GM19239 (cell line): ENCODE data around the gene CFLAR.
A peak's percentile ranks its signal among the peaks of the same experiment; 100 is the strongest.
"Not testable (repeated sequence)": the region's sequence is repeated elsewhere in the genome, so short reads cannot be mapped to it uniquely, and the experiment has no call there.

ENCODE experiments used
- DNase-seq: peaks from one replicate; pipeline ENCODE4 v3.0.0; 2011; ENCODE audit warnings: low spot score; ENCODE audit not compliant: insufficient read length
- FAIRE-seq: peaks from 2 replicates; lab custom pipeline; 2011; peaks lifted over from hg19 to GRCh38; lab: Jason Lieb, UNC

Gene CFLAR

DNA sequence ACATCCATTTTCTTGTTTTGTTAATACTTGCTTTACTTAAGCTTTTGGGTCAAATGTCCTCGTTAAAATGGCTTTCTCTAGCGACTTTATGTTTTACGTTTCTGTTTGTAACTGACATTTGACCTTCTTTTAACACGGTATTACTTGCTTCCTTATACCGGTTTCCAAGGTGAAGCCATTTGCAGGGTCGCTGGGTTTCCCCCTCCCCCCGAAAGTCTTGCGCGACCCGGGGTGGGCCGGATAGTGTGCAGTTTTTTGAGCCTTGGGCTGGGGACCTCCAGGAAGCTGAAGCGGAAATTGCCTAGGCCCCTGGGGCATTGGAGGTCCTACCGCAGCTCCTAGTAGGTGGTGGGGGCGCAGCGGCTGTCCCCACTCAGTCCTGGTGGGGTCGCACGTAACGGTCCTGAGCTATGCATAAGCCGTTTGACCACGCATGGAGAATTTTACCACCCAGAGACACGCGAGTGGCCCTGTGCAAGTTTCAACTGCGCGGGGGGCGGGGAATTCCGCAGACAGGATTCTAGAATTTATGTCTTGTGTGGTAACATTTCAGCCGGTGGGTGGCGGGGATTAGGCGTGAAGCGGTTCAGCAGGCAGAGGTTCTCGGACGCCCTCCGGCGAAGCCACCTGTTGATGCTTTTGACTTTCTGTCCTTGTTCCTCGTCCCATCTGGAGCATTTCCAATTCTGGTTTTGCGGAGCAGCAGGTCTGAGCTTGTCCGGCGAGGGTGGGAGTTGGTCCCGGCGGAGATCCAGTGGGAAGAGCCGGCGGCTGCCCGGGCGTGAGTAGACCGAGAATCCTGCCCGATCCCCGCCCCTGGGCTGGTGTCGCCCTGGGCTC lies 2.4 kb downstream of the CFLAR start:
- no peak for DNase-seq
- peak; percentile 94 for FAIRE-seq

DNA sequence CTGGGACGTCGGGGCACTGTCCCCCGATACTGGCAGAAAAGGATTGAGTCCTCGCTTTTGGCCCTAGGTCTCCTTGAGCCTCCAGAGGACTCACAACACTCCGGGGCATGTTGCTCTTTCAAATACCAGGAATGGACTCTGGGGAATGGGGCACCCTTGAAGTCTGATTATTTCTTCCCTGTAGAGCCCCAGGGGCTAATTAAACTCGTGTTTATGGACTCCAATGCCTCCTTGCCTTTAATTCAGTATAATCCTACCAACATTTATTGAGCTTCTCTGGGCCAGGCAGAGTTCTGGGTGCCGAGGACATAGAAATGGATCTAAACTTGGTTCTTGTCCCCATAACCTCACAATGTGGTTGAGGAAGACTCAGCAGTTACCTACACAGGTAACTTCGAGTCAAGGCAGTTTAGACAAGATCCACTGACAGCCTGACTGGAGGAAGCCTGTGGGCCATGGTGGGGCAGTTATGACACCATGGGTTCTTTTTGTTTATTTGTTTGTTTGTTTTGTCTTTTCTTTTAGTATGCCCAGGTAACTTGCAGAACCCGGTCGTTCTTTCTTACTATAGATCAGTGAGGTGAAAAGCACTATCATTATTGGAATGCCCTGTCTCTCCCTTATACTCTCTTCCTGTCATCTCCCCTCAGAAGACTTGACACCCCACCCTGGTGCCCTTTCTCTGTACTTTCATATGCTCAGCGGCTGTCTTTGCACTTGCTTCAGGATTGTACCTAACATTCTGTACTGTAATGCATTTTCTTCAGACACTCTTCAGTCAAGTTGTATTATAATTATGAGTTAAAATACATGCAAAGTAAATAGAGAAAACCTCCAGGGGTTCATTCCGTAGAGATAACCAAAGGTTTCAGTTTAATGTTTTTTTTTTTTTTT lies 3.2 kb downstream of the CFLAR start:
- FAIRE-seq (peak; percentile 70), DNase-seq (no peak)

DNA sequence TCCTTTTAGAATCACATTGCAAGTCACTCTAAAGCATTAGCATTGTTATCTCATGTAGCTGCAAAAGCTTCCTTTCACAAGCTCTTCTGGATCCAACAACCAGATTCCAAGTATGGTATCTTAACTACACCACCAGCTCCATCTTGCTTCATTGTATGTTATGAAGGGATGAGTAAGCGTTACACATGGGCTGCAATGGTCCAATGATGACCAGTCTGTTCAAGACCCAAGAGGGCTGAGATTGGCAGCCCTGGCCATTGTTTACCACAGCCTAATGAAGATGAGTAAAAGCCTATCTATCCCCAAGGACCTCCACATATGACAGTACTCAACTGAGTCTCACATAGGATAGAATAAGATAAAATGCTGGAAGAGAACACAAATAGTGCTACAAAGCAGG lies 6.3 kb downstream of the CFLAR start:
- FAIRE-seq (no peak), DNase-seq (no peak)

DNA sequence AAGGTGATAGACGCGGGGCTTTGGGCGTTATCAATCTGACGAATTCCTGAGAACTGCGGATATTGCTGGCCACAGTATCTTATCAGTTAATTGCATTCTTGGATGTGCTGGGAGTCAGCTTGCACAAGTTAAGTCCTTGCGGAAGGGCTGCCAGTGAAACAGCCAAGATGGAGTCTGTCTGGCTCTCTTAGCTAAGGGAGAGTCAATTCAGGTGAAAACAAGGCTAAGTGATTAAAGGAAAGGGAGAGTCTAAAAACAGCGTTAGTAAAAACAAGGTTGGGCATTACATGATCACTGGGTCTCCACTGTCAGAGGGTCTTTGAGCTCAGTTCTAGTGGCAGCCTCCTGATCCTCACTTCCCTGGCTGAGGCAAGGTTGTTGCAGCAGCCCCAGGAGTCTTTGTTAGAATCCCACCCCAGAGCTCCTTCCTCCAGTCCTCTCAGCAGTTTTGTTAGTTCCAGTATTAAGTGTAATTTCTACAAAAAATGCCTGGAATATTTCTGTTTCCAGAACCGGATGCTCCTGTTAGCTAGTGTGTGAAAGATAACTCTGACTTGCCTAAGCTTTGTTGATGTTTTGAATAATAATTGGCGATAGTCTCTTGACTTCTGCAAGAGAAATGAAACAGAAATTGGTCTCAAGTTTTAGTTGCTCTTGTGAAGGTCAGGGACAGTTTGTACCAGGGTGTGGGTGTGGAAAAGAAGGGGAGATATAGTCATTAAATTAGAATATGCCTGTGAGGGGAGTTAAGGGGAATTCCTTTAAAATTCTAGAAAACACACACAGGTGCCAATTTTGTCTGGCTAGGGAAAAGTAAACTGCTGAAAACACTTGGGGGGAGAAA lies 10.6 kb downstream of the CFLAR start:
- FAIRE-seq (peak; percentile 95), DNase-seq (no peak)

DNA sequence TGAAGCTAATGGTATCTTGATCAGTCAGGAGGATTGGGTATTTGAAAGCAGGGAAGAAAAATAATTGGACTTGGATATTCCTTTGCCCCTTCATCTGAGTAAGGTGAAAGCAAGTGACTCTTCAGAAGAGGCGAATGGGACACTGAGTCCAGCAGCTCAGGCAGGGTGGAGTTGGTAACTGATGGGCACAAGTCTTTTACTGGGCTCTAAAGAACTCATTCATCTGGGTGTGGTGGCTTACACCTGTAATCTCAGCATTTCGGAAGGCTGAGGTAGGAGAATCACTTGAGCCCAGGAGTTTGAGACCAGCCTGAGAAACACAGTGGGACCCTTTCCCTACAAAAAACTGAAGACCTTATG lies 11.2 kb downstream of the CFLAR start:
- no peak for DNase-seq
- FAIRE-seq = no peak

DNA sequence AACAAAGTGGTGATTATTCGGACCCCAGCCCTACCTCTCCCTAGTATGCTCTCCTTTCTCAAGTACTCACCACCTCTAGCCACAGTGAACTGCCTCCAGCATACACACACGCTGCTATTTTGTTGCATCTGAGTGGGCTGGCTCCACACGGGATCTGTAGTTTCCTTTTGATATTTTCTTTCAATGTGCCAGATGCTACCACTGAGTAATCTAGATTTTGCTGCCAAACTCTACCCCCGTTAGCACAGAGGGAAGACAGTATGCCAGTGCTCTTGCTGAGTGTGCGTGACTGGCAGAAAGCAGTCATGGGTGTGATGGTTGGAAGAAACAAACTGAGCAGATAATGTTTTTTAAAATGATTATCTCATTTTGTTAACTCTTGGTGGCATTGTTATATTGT lies 11.6 kb downstream of the CFLAR start:
- FAIRE-seq (peak; percentile 76), DNase-seq (no peak)

DNA sequence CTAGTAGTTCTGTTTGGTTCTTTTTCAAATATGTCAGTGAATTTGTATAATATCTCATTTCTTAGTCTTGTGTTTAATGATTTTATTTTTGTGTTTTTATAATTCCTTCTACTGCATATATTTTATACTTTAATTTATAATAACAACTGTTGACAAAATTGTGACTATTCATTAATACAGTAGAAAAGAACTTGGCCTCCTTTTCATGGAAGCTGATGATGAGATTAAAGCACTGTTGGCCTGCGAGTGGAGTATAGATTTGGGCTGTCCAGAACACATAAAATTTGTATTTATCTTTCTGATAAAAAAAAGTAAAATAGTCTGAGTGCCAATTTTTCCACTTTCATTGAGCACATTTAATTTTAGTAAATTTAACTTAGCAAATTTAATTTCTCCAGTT lies 12.1 kb downstream of the CFLAR start:
- FAIRE-seq = no peak
- no peak for DNase-seq

DNA sequence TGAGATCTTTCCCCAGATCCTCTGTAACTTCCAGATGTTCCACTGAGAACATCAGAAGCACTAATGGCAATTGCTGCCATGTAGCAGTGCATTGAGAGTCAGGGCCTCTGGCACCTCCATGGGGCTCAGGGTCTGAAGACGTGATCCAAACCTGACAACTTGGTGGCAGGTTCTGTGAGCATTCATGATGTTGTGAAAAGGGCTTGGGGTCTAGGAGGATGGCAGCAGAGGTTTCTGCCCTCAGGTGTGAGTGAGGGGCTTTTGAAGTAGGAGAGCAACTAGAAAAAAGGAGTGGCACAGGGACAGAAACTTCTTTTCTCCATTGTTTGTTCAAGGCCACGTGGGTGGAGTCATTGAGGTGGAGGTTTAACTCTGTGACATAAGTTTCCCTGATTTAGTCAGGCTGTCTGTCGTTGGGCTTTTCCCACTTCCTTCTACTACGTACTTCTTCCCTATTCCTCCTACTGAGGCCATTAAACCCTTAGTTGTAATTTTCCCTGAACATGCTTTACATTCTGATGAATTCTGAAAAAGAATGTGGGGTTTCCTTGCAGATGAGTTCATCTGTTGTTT lies 13.1 kb downstream of the CFLAR start:
- DNase-seq (no peak), FAIRE-seq (peak; percentile 87)

DNA sequence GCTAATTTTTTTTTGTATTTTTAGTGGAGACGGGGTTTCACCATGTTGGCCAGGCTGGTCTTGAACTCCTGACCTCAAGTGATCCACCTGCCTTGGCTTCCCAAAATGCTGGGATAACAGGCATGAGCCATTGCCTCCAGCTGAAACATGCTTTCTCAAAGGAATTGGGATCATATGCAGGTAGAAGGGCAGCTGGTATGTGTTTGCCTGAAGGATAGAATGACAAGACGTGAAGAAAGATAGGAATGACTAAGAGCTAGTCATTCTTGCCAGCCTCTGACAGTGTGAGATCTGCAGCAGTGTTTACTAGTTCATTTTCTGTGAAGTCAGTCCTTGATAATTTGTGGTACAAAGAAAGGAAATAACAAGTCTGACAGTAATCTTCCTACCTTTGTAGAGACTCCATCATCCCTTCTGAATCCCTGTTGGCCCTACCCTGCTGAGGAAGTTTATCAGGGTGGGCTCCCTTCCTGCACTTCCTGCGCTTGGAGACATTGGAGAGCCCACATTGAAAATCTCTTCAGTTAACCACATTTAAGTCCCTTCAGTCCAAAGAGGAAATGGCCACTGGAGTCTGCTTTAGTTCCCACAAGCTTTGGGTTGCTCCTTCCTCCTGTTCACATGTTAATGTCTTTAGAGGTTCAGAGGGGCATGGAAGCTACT lies 14.7 kb downstream of the CFLAR start:
- no peak for DNase-seq
- FAIRE-seq = peak; percentile 78

DNA sequence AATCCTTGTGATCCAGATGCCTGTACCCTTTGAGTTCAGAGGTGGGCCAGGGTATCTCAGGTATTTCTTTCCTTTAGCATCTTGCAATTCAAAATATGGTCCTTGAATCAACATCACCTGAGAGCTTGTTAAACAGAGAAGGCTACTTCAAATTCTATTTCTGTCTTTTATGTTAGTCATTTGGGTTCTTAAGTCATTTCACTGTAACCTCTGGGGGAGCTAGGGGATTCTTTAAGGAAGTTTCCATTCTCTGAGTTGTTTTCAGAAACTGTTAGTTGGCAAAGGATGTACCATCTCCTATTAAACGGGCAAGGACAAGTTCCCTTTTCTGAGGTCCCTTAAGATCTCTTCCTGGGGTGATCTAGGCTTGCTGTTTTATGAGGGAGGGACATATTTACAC lies 16.6 kb downstream of the CFLAR start:
- FAIRE-seq = peak; percentile 86
- no peak for DNase-seq

DNA sequence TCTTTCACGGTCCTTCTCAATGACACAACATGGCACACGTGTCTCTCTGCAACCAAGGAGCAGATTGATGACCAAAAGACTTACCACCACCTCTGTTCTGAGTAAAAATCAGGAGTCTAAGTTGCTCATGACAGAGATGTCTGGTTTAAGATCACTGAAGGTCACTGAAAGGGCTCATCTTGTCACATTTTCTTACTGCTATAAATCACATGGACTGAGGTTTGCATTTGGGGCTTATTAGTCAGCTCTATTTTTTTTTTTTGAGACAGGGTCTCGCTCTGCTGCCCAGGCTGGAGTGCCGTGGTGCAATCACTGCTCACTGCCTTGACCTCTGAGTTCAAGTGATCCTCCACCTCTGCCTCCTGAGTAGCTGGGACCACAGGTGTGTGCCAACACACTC lies 19.4 kb downstream of the CFLAR start:
- FAIRE-seq = peak; percentile 31
- DNase-seq = no peak

DNA sequence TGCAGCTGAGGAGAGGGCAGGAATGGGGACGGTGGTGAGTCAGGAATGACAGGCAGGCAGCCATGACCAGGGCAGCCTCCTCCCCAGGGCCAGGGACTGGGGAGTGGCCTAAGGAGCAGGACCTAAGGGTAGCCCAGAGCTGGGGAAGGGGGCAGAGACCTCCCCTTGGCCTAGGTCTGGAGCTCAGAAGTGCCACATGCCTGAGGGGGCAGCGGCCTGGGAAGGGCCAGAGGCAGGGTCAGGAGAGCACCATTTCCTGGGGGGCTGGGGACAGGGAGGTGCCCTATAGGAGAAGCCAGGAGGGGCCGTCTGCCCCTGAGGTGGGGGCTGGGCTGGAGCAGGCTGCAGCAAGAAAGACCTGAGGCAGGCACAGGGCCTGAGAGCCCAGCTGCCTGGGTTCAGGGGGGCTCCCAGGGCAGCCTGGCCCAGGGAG lies 20.9 kb downstream of the CFLAR start:
- FAIRE-seq (no peak), DNase-seq (no peak)

DNA sequence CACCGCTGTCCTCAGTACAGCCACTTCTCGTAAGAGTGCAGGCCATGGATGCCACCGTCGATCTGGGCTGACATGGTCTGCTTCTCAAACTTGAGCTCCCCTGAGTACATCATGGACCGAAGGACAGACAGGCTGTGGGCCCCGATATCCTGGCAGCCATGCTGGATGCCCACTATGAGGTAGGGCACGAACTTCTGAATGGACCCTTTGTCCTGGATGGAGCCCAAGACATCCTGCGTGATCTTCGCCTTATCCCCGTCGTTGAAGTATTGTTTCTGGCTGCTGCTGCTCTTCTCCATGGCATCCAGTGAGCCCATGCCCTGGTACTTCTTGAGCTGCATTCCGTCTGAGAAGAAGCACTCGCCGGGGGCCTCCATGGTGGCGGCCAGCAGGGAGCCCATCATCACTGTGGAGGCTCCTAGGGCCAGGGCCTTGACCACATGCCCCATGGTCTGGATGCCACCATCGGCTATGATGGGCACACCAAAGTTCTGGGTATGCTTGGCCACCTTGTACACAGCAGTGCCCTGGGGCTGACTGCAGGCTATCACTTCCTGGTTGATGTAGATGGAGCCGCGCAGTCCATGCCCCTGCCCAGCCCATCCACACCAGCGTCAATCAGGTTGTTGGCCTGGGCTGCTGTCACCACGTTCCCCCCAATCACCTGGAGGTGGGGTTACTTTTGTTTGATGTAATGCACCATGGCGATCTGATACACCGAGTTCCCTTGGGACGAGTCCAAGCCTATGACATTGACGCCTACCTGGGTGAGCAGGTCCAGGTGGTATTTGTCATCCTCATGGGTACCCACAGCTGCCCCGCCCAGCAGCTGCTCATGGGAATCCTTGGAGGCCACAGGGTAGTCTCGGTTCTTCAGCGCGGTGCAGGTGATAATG lies 21.8 kb downstream of the CFLAR start:
- DNase-seq = no peak
- no peak for FAIRE-seq

DNA sequence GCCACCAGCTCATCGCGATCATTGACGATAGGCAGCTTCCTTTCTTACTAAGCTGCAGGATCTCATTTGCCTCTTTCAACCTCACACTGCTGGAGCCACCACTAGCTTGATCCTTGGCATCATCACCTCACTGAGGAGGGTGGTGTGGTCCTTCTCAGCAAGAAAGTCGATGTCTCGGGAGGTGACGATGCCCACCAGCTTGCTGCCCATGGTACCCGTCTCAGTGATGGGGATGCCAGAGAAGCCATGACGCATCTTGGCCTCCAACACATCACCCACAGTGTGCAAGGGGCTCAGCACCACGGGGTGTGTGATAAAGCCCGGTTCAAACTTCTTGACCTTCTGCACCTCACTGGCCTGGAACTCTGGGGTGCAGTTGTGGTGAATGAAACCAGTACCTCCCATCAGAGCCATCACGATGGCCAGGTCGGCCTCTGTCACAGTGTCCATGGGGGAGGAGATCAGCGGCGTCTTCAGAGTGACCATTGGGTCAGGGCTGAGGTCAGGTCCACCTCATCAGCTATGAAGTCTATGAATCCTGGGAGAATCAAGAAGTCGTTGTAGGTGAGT lies 22.5 kb downstream of the CFLAR start:
- FAIRE-seq (no peak), DNase-seq (no peak)

DNA sequence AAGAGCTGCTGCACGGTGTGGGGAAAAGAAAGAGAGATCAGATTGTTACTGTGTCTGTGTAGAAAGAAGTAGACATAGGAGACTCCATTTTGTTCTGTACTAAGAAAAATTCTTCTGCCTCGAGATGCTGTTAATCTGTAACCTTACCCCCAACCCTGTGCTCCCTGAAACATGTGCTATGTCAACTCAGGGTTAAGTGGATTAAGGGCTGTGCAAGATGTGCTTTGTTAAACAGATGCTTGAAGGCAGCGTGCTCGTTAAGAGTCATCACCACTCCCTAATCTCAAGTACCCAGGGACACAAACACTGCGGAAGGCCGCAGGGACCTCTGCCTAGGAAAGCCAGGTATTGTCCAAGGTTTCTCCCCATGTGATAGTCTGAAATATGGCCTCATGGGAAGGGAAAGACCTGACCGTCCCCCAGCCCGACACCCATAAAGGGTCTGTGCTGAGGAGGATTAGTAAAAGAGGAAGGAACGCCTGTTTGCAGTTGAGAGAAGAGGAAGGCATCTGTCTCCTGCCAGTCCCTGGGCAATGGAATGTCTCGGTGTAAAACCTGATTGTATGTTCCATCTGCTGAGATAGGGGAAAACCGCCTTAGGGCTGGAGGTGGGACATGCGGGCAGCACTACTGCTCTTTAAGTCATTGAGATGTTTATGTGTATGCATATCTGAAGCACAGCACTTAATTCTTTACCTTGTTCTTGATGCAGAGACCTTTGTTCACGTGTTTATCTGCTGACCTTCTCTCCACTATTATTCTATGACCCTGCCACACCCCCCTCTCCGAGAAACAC lies 23.2 kb downstream of the CFLAR start:
- not testable (repeated sequence) for DNase-seq, FAIRE-seq

DNA sequence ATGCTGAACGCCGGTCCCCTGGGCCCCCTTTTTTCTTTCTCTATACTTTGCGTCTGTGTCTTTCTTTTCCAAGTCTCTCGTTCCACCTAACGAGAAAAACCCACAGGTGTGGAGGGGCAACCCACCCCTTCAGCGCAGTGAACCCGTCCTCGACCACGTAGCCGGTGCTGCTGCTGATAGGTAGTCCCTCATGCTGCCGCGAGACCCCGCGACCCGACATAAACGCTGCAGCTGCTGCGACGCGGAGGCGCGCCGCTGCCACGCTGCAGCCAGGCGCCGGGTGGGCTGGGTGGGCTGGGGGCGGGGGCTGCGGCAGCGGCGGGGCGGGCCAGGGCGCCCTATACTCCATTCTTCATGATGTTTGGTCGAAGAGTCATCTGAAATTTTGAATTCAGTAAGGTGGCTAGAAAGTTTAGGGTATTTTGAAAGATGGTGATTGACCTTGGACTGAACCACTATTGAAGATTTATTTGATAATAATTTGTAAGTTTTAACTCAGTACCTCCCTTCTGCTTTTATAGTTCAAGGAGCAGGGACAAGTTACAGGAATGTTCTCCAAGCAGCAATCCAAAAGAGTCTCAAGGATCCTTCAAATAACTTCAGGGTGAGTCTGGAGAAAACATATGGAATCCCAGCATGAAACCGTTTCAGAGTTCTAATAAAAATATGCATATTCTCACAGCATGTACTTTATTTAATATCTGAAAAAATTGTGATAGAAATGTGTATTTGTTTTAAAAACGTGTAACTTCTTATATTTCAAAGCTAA lies 24.1 kb downstream of the CFLAR start:
- DNase-seq = no peak
- no peak for FAIRE-seq
